ENCODE measurements around the gene MSN.
"Not testable (repeated sequence)": the region's sequence is repeated elsewhere in the genome, so short reads cannot be mapped to it uniquely, and the experiment has no call there.

Gene MSN

DNA sequence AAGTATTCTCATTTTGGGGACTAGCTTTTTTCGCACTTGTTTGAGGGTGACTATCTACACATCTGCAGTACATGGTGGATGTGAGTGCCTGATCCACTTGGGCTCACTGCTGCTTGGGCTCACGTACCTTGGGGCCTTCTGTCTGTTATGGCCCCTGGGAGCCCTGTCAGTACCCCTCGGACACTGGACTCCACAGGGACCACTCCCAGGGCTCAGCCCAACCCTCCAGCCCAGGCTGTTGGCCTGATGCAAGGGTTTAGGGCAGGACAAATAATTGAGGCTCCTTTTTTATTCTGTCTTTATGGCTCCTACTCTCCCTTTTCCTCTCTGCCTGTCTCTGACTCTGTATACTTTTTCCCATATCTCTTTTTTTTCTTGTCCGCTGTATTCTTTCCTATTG is 32.7 kb upstream of the MSN start:
- no peak overlapping the region for H3K4me3 ChIP-seq (ENCODE audit: low read depth in 1 of 2, low read length in 2 of 2)
- ATAC-seq (ENCODE audit: insufficient read depth, low read depth) (no peak), DNase-seq (no peak)
- H2AFZ ChIP-seq (ENCODE audit: low read depth, low read length): no peak overlapping the region
- no peaks in the 10 kb centered on the region for H3K9me3 ChIP-seq (ENCODE audit: insufficient read depth, low read length, severe bottlenecking)
- no peak overlapping the region for H3K9ac ChIP-seq (ENCODE audit: low read depth, low read length)
- H3K27me3 ChIP-seq (ENCODE audit: insufficient read depth, low read length, poor library complexity): no peaks in the 10 kb centered on the region
- H3K36me3 ChIP-seq (ENCODE audit: insufficient read depth, low read length): no peaks in the 10 kb centered on the region
- H3K4me2 ChIP-seq (ENCODE audit: insufficient read depth, low read length): no peak overlapping the region
- H3K27ac ChIP-seq (ENCODE audit: low read length): no peak overlapping the region
- TF ChIP-seq, protein P1, sequence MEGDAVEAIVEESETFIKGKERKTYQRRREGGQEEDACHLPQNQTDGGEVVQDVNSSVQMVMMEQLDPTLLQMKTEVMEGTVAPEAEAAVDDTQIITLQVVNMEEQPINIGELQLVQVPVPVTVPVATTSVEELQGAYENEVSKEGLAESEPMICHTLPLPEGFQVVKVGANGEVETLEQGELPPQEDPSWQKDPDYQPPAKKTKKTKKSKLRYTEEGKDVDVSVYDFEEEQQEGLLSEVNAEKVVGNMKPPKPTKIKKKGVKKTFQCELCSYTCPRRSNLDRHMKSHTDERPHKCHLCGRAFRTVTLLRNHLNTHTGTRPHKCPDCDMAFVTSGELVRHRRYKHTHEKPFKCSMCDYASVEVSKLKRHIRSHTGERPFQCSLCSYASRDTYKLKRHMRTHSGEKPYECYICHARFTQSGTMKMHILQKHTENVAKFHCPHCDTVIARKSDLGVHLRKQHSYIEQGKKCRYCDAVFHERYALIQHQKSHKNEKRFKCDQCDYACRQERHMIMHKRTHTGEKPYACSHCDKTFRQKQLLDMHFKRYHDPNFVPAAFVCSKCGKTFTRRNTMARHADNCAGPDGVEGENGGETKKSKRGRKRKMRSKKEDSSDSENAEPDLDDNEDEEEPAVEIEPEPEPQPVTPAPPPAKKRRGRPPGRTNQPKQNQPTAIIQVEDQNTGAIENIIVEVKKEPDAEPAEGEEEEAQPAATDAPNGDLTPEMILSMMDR (IDR thresholded peaks at IDR 0.05; ENCODE audit: borderline replicate concordance, extremely low read depth, low read length, poor library complexity, severe bottlenecking): no peak
- H3K4me1 ChIP-seq (ENCODE audit: insufficient read depth, low read length): no peaks in the 10 kb centered on the region
- no peaks in the 10 kb centered on the region for H3K79me2 ChIP-seq (ENCODE audit: insufficient read depth, low read length)
- no peaks in the 10 kb centered on the region for H4K20me1 ChIP-seq (ENCODE audit: insufficient read depth, low read length)

DNA sequence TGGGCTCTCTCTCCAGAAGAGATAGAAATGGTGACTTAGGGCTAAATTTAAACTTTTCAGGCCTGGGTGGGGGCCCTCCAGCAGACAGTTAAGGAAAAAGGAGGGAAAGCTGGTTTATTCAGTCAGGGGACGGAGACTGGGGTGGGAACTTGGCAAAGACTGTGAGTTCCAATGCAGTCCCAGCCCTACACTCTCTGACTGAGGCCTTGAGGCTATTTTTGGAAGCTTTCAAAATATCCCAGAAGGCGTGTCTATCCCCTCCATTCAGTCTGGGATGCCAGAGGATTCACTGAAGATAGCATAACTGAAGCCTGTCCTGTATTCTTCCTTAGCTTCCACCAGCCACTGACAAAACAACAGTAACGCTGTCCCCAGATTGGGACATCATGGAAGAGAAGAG is 32.1 kb upstream of the MSN start:
- no peak for DNase-seq
- H3K4me3 ChIP-seq (ENCODE audit: low read depth in 1 of 2, low read length in 2 of 2): no peak overlapping the region
- H2AFZ ChIP-seq (ENCODE audit: low read depth, low read length): no peak overlapping the region
- ATAC-seq (ENCODE audit: insufficient read depth, low read depth): no peak
- no peaks in the 10 kb centered on the region for H3K79me2 ChIP-seq (ENCODE audit: insufficient read depth, low read length)
- H3K36me3 ChIP-seq (ENCODE audit: insufficient read depth, low read length): no peaks in the 10 kb centered on the region
- no peak overlapping the region for H3K27ac ChIP-seq (ENCODE audit: low read length)
- no peaks in the 10 kb centered on the region for H3K9me3 ChIP-seq (ENCODE audit: insufficient read depth, low read length, severe bottlenecking)
- no peaks in the 10 kb centered on the region for H3K27me3 ChIP-seq (ENCODE audit: insufficient read depth, low read length, poor library complexity)
- H4K20me1 ChIP-seq (ENCODE audit: insufficient read depth, low read length): no peaks in the 10 kb centered on the region
- no peaks in the 10 kb centered on the region for H3K4me1 ChIP-seq (ENCODE audit: insufficient read depth, low read length)
- H3K4me2 ChIP-seq (ENCODE audit: insufficient read depth, low read length): no peak overlapping the region
- TF ChIP-seq EZH2 (IDR thresholded peaks at IDR 0.05; ENCODE audit: borderline replicate concordance, low read depth, low read length, severe bottlenecking): no peak
- TF ChIP-seq, protein P1 (IDR thresholded peaks at IDR 0.05; ENCODE audit: borderline replicate concordance, extremely low read depth, low read length, poor library complexity, severe bottlenecking): no peak
- H3K9ac ChIP-seq (ENCODE audit: low read depth, low read length): no peak overlapping the region

DNA sequence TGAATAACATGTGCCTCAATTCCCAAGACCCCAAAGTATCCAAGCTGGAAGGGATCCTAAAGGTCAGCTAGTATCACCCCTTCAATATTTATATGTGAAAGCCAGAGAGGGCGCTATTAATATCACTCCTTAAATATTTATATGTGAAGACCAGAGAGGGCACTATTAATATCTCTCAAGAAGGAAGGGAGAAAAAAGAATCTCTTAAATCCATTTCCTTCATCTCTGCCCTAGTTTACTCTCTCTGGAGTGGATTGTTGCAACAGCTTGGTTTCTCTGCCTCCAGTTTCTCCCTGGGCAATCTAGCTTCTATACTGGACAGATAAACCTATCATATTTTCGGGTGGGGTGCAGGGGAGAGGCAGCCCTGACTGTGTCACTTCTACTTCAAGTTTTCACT is 31.6 kb upstream of the MSN start:
- TF ChIP-seq EZH2 (IDR thresholded peaks at IDR 0.05; ENCODE audit: borderline replicate concordance, low read depth, low read length, severe bottlenecking): no peak
- no peaks in the 10 kb centered on the region for H3K79me2 ChIP-seq (ENCODE audit: insufficient read depth, low read length)
- no peak for ATAC-seq (ENCODE audit: insufficient read depth, low read depth)
- no peak overlapping the region for H3K9ac ChIP-seq (ENCODE audit: low read depth, low read length)
- H3K27ac ChIP-seq (ENCODE audit: low read length): no peak overlapping the region
- H3K4me3 ChIP-seq (ENCODE audit: low read depth in 1 of 2, low read length in 2 of 2): no peak overlapping the region
- H3K4me1 ChIP-seq (ENCODE audit: insufficient read depth, low read length): no peaks in the 10 kb centered on the region
- H3K4me2 ChIP-seq (ENCODE audit: insufficient read depth, low read length): no peak overlapping the region
- H3K36me3 ChIP-seq (ENCODE audit: insufficient read depth, low read length): no peaks in the 10 kb centered on the region
- H2AFZ ChIP-seq (ENCODE audit: low read depth, low read length): no peak overlapping the region
- no peaks in the 10 kb centered on the region for H3K9me3 ChIP-seq (ENCODE audit: insufficient read depth, low read length, severe bottlenecking)
- H3K27me3 ChIP-seq (ENCODE audit: insufficient read depth, low read length, poor library complexity): no peaks in the 10 kb centered on the region
- no peaks in the 10 kb centered on the region for H4K20me1 ChIP-seq (ENCODE audit: insufficient read depth, low read length)
- no peak for DNase-seq

DNA sequence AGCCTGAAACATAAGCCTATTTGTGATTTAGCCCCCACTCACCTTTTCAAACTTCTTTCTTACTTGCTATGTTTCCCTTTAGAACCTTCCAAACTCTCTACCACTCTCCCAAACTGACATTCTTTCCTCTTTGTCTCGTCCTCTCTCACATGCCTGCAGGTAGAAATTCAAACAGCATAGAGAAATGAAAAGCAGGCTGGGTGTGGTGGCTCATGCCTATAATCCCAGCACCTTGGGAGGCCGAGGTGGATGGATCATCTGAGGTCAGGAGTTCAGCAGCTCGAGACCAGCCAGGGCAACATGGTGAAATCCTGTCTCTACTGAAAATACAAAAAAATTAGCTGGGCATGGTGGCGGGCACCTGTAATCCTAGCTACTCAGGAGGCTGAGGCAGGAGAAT is 31.2 kb upstream of the MSN start:
- not testable (repeated sequence) for DNase-seq; H3K9ac ChIP-seq (ENCODE audit: low read depth, low read length); H3K36me3 ChIP-seq (ENCODE audit: insufficient read depth, low read length); H3K27me3 ChIP-seq (ENCODE audit: insufficient read depth, low read length, poor library complexity); H3K79me2 ChIP-seq (ENCODE audit: insufficient read depth, low read length); ATAC-seq (ENCODE audit: insufficient read depth, low read depth); H3K4me2 ChIP-seq (ENCODE audit: insufficient read depth, low read length); H3K9me3 ChIP-seq (ENCODE audit: insufficient read depth, low read length, severe bottlenecking); H3K4me1 ChIP-seq (ENCODE audit: insufficient read depth, low read length); H2AFZ ChIP-seq (ENCODE audit: low read depth, low read length); H4K20me1 ChIP-seq (ENCODE audit: insufficient read depth, low read length); H3K4me3 ChIP-seq (ENCODE audit: low read depth in 1 of 2, low read length in 2 of 2); H3K27ac ChIP-seq (ENCODE audit: low read length)

Data from DND-41 (cell line).